ENCODE results near the gene PHTF1.

The PHTF1 gene

DNA sequence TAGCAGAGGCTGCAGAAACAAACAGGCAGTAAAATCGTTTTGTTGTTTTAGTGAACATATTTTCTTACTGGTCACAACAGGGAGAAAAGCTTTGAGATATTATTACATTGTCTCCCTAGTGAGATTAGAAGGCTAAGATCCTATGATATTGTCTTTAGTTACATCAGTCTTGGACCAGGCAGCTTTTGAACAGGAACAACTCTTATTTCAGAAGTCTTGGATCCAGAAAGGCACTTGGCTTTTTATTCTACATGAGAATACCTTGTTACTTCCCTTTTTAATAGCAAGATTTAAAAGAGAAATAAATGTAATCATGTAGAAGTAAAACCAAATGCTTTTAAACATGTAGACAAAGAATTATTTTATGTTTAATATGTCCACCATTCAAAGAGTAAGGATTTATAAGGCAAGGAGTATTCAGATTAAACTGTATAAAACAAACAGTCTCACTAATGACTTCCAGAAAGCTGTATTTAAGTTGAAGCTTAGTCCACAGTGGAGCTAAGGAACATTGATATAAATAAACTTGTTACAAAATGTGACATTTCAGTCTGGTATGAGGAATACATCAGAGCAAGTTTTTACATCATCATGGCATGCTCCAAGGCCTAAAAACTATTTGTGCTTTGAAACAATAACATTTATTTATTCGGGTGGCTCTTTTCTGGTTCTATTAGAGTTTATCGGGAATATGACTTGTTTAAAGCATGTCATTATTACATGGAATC is 72.2 kb downstream of the PHTF1 start:
- H3K27ac ChIP-seq: no peak overlapping the region
- no peak overlapping the region for H3K4me3 ChIP-seq (ENCODE audit: low read depth, low read length)
- DNase-seq: no peak
- H3K36me3 ChIP-seq (replicated peaks): no peaks in the 10 kb centered on the region
- no peaks in the 10 kb centered on the region for H3K27me3 ChIP-seq (replicated peaks)
- in situ Hi-C loops (cut with HindIII; ENCODE audit: low pct_ligation_motif_present, low sequenced_read_pairs): no loop called here
- TF ChIP-seq, protein P1, sequence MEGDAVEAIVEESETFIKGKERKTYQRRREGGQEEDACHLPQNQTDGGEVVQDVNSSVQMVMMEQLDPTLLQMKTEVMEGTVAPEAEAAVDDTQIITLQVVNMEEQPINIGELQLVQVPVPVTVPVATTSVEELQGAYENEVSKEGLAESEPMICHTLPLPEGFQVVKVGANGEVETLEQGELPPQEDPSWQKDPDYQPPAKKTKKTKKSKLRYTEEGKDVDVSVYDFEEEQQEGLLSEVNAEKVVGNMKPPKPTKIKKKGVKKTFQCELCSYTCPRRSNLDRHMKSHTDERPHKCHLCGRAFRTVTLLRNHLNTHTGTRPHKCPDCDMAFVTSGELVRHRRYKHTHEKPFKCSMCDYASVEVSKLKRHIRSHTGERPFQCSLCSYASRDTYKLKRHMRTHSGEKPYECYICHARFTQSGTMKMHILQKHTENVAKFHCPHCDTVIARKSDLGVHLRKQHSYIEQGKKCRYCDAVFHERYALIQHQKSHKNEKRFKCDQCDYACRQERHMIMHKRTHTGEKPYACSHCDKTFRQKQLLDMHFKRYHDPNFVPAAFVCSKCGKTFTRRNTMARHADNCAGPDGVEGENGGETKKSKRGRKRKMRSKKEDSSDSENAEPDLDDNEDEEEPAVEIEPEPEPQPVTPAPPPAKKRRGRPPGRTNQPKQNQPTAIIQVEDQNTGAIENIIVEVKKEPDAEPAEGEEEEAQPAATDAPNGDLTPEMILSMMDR (IDR thresholded peaks at IDR 0.05; ENCODE audit: low read depth, low read length, missing control alignments): no peak

DNA sequence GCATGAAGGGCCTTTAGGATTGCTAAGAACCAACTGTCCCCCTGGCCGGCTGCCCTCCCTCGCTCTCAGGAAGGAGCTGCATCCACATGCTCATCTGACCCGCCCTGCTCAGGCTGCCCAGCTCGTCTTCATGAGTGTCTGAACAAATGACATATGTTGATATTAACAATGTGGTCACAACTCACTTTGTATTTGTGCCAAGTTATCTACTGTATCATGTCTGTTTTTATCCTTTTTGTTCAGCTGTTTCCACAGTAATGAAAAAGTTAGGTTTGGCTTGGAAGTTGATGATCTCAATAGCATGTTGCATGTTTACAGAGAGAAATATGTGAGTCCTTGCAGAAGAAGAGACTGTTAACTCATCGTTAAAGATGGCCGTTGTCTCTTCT is 75.1 kb downstream of the PHTF1 start:
- TF ChIP-seq, protein P1 (IDR thresholded peaks at IDR 0.05; ENCODE audit: low read depth, low read length, missing control alignments): no peak
- Histone ChIP-seq H3K4me3 (ENCODE audit: low read depth, low read length) (no peak overlapping the region), H3K27me3 (replicated peaks) (no peaks in the 10 kb centered on the region), H3K36me3 (replicated peaks) (no peaks in the 10 kb centered on the region), H3K27ac (no peak overlapping the region)
- in situ Hi-C loops (cut with HindIII; ENCODE audit: low pct_ligation_motif_present, low sequenced_read_pairs): no loop called here
- no peak for DNase-seq

DNA sequence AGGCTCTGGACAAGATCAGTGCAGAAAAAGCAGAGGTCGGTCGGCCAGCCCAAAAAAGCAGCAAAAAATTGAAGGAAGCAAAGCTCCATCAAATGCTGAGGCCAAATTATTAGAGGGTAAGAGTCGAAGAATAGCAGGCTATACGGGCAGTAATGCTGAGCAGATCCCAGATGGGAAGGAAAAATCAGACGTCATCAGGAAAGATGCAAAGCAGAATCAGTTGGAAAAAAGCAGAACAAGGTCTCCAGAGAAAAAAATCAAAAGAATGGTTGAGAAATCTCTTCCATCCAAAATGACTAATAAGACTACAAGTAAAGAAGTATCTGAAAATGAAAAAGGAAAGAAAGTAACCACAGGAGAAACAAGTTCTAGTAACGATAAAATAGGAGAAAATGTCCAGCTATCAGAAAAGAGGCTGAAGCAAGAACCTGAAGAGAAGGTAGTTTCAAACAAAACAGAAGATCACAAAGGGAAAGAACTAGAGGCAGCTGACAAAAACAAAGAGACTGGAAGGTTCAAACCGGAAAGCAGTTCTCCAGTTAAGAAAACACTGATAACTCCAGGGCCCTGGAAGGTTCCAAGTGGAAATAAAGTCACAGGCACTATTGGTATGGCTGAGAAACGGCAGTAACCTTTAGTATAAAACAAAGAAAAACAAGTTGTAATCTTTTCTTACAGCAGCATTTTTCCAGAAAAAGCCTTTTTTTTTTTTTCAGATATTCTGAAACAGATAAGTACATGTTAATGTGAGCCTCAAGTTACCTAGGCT is 75.7 kb downstream of the PHTF1 start:
- Histone ChIP-seq H3K4me3 (ENCODE audit: low read depth, low read length) (no peak overlapping the region), H3K27ac (no peak overlapping the region), H3K36me3 (replicated peaks) (no peaks in the 10 kb centered on the region), H3K27me3 (replicated peaks) (no peaks in the 10 kb centered on the region)
- no peak for DNase-seq
- TF ChIP-seq, protein P1 (IDR thresholded peaks at IDR 0.05; ENCODE audit: low read depth, low read length, missing control alignments): no peak
- in situ Hi-C loops (cut with HindIII; ENCODE audit: low pct_ligation_motif_present, low sequenced_read_pairs): no loop called here

DNA sequence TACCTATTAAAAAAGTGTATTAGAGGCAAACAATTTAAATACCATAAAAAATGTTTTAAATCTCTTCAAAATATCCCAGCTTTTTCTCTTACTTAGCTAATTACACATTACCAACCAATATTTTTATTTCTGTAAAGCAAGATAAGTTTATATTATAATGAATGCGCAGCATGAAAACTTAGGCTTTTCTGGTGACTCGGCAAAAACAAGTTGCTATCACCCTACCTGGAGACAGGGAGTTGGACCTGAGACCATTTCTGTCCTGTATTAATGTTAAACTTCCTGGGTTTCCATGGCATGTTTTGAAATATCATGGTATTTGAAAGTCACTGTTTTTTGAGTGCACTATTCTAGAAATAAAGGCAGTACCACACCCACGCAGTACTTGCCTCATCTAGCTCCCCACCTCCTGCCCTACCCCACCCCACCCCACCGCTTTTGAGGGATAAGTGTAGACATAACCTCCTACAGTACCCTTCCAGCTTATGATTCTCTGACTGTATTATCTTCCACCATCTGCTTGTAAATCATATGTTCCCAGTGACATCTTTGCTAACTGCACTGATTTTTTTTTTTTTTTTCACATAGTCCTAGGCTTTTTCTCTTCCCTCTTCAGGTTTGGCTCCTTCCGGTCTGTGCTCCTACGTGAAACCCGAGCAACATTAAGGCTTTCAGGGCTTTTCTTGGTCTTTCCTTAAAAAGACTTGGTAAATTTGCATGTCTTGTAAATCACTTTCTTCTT is 77.5 kb downstream of the PHTF1 start:
- DNase-seq: no peak
- H3K4me3 ChIP-seq (ENCODE audit: low read depth, low read length): no peak overlapping the region
- no peak overlapping the region for H3K27ac ChIP-seq
- in situ Hi-C loops (cut with HindIII; ENCODE audit: low pct_ligation_motif_present, low sequenced_read_pairs): no loop called here
- no peaks in the 10 kb centered on the region for H3K36me3 ChIP-seq (replicated peaks)
- no peaks in the 10 kb centered on the region for H3K27me3 ChIP-seq (replicated peaks)
- TF ChIP-seq, protein P1 (IDR thresholded peaks at IDR 0.05; ENCODE audit: low read depth, low read length, missing control alignments): no peak

DNA sequence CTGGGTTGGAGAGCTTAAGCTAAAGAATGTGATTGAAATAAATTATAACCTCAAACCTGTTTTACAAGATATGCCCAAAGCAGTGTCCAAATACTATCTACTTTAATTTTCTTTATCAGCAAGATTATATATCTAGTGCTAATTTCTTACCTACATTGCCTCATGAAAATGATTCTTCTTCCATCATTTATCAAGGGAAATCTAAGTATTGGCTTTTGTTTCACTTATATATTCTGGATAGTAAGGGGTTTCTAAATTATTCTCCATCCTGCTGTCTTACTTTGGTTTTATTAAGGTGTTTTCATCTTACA is 81.2 kb downstream of the PHTF1 start:
- in situ Hi-C loops (cut with HindIII; ENCODE audit: low pct_ligation_motif_present, low sequenced_read_pairs): no loop called here

More for the DNA sequence above, 81.2 kb downstream of the PHTF1 start:
- Histone ChIP-seq H3K36me3 (replicated peaks) (no peaks in the 10 kb centered on the region), H3K27ac (no peak overlapping the region), H3K4me3 (ENCODE audit: low read depth, low read length) (no peak overlapping the region), H3K27me3 (replicated peaks) (no peaks in the 10 kb centered on the region)
- DNase-seq: no peak
- TF ChIP-seq, protein P1 (IDR thresholded peaks at IDR 0.05; ENCODE audit: low read depth, low read length, missing control alignments): no peak
